Endodermal cell (in vitro differentiated cells): ENCODE measurements around the gene BTAF1. TPM values are rescaled to one million over a fixed set of nuclear protein-coding genes. Genes with fewer than 3 reads are reported as not detected.
A peak's percentile ranks its signal among the peaks of the same experiment; 100 is the strongest.

Source experiments
- DNase-seq: peaks from one replicate; pipeline ENCODE4 v3.0.0-alpha.2; 2017
- H3K27ac ChIP-seq: 2 replicates; pipeline ENCODE4 v1.5.1; 2013; ENCODE audit warnings: mild to moderate bottlenecking, low read depth, low read length, moderate library complexity
- H3K27me3 ChIP-seq: 2 replicates; pipeline ENCODE4 v1.6.1; 2013; ENCODE audit warnings: mild to moderate bottlenecking, low read length, moderate library complexity; ENCODE audit not compliant: insufficient read depth, control insufficient read depth, poor library complexity, severe bottlenecking
- H3K36me3 ChIP-seq: 2 replicates; pipeline ENCODE4 v1.7.0; 2013; ENCODE audit warnings: mild to moderate bottlenecking, low read length, moderate library complexity; ENCODE audit not compliant: control insufficient read depth, insufficient read depth
- H3K4me1 ChIP-seq: one replicate; pipeline ENCODE4 v1.7.0; 2013; ENCODE audit warnings: low read length; ENCODE audit not compliant: control insufficient read depth, insufficient read depth
- H3K4me3 ChIP-seq: 2 replicates; pipeline ENCODE4 v1.5.1; 2013; ENCODE audit warnings: mild to moderate bottlenecking, low read length, moderate library complexity
- H3K9ac ChIP-seq: 2 replicates; pipeline ENCODE4 v1.6.1; 2013; ENCODE audit warnings: mild to moderate bottlenecking, low read length, moderate library complexity; ENCODE audit not compliant: poor library complexity, severe bottlenecking; ENCODE audit errors: extremely low read depth
- H3K9me3 ChIP-seq: 2 replicates; pipeline ENCODE4 v1.6.1; 2013; ENCODE audit warnings: mild to moderate bottlenecking, low read length, moderate library complexity; ENCODE audit not compliant: control insufficient read depth
- H3K27ac Mint-ChIP-seq: 2 replicates; pipeline ENCODE4 v1.8.0; 2020; ENCODE audit warnings: mixed read lengths
- H3K27me3 Mint-ChIP-seq: 2 replicates; pipeline ENCODE4 v1.8.0; 2021; ENCODE audit warnings: mild to moderate bottlenecking, mixed read lengths; ENCODE audit not compliant: insufficient read depth
- H3K36me3 Mint-ChIP-seq: 2 replicates; pipeline ENCODE4 v1.8.0; 2020; ENCODE audit warnings: low read depth, mixed read lengths
- H3K4me1 Mint-ChIP-seq: 2 replicates; pipeline ENCODE4 v1.8.0; 2020; ENCODE audit warnings: mixed read lengths
- H3K4me3 Mint-ChIP-seq: 2 replicates; pipeline ENCODE4 v1.8.0; 2020; ENCODE audit warnings: mild to moderate bottlenecking, moderate library complexity, mixed read lengths
- H3K9me3 Mint-ChIP-seq: 2 replicates; pipeline ENCODE4 v1.8.0; 2020; ENCODE audit warnings: mild to moderate bottlenecking, mixed read lengths
- CTCF ChIP-seq: fragments of 200-600 bp; sonication (generic); conservative IDR thresholded peaks from 2 replicates; pipeline ENCODE4 v1.5.0; 2021; ENCODE audit warnings: antibody characterized with exemption, mild to moderate bottlenecking
- WGBS, 2 experiments: methylation state at CpG; one replicate each; pipeline versions ENCODE4 v1.1.5 to v1.1.7; 2013; ENCODE audit warnings: missing lambda C conversion rate in 2 of 2, mixed read lengths in 1 of 2; ENCODE audit not compliant: insufficient coverage in 1 of 2, insufficient read length in 1 of 2; 5-methylcytosine and 5-hydroxymethylcytosine counted together
- total RNA-seq, 2 donors: library from RNA; stranded (reverse); fragmentation: NEBNext Ultra II Directional in 1 of 2; extraction: Animal tissue kit (Norgen Biotek cat#: 25700) in 1 of 2; gene quantifications; 2 replicates in 1 of 2; 3 replicates in 1 of 2; pipeline ENCODE4 v1.2.1, GENCODE V29; 2021

The BTAF1 gene
- total RNA-seq, 2 donors from 2014 or later = 46.2 to 54.3 TPM

GRCh38 chr10:91879515-91880170, 43.9 kb upstream of the BTAF1 start:
- Mint-ChIP-seq H3K27ac (peak overlapping the region; percentile 61), H3K9me3 (peaks cover 6% of the 10 kb centered on the region), H3K4me1 (peaks cover 40% of the 10 kb centered on the region), H3K4me3 (no peak overlapping the region), H3K27me3 (peaks cover 2% of the 10 kb centered on the region), H3K36me3 (peaks cover 4% of the 10 kb centered on the region)
- Histone ChIP-seq H3K27me3 (no peaks in the 10 kb centered on the region), H3K9me3 (peaks cover 14% of the 10 kb centered on the region), H3K9ac (no peak overlapping the region), H3K4me1 (peaks cover 13% of the 10 kb centered on the region), H3K4me3 (no peak overlapping the region), H3K36me3 (no peaks in the 10 kb centered on the region), H3K27ac (peak overlapping the region; percentile 91)
- WGBS, 2 experiments = 19 to 29% methylated on average over 6 to 7 of the region's 7 CpGs
- peak; percentile 76 for DNase-seq
- no peak for TF ChIP-seq CTCF

GRCh38 chr10:91880310-91880709, 43.3 kb upstream of the BTAF1 start:
- H3K9me3 Mint-ChIP-seq = peaks cover 6% of the 10 kb centered on the region
- H3K27me3 ChIP-seq = no peaks in the 10 kb centered on the region
- H3K4me1 Mint-ChIP-seq = peaks cover 41% of the 10 kb centered on the region
- H3K4me1 ChIP-seq = peaks cover 13% of the 10 kb centered on the region
- peak; percentile 57 for TF ChIP-seq CTCF
- no peak overlapping the region for H3K27ac Mint-ChIP-seq
- peaks cover 2% of the 10 kb centered on the region for H3K27me3 Mint-ChIP-seq
- H3K27ac ChIP-seq = peak overlapping the region; percentile 91
- peak; percentile 68 for DNase-seq
- no peak overlapping the region for H3K4me3 Mint-ChIP-seq
- H3K9ac ChIP-seq = no peak overlapping the region
- peaks cover 14% of the 10 kb centered on the region for H3K9me3 ChIP-seq
- H3K36me3 ChIP-seq = no peaks in the 10 kb centered on the region
- H3K36me3 Mint-ChIP-seq = peaks cover 4% of the 10 kb centered on the region
- peak overlapping the region; percentile 0 for H3K4me3 ChIP-seq
- WGBS, 2 experiments = 25 to 55% methylated on average over 2 to 3 of the region's 3 CpGs

- no peak for TF ChIP-seq CTCF
- DNase-seq = peak; percentile 86
- Mint-ChIP-seq H3K9me3 (peaks cover 6% of the 10 kb centered on the region), H3K27ac (peak overlapping the region; percentile 57), H3K4me1 (peaks cover 51% of the 10 kb centered on the region), H3K27me3 (peaks cover 2% of the 10 kb centered on the region), H3K36me3 (peaks cover 4% of the 10 kb centered on the region), H3K4me3 (peak overlapping the region; percentile 35)
- no peak overlapping the region for H3K9ac ChIP-seq
- no peak overlapping the region for H3K4me3 ChIP-seq
- H3K36me3 ChIP-seq = no peaks in the 10 kb centered on the region
- peak overlapping the region; percentile 92 for H3K27ac ChIP-seq
- peaks cover 13% of the 10 kb centered on the region for H3K4me1 ChIP-seq
- 29 to 42% methylated on average over 15 to 20 of the region's 20 CpGs for WGBS, 2 experiments
- H3K9me3 ChIP-seq = peaks cover 14% of the 10 kb centered on the region
- H3K27me3 ChIP-seq = no peaks in the 10 kb centered on the region
These were observed 39.8 kb upstream of the BTAF1 start for GRCh38 chr10:91883549-91884444.
